C4-2B (cell line): ENCODE data around the gene MAP9.
"Not testable (repeated sequence)": the region's sequence is repeated elsewhere in the genome, so short reads cannot be mapped to it uniquely, and the experiment has no call there.

ENCODE experiments used
- H3K27ac ChIP-seq: fragments of 450-650 bp; 2 replicates; pipeline ENCODE4 v1.5.1; 2017
- CTCF ChIP-seq: fragments of 450-650 bp; conservative IDR thresholded peaks from 2 replicates; pipeline ENCODE4 v1.5.1; 2017; ENCODE audit warnings: mild to moderate bottlenecking
- ZFX ChIP-seq: fragments of 450-650 bp; IDR thresholded peaks from 2 replicates; pipeline ENCODE4 v1.6.1; 2017

The MAP9 gene

DNA sequence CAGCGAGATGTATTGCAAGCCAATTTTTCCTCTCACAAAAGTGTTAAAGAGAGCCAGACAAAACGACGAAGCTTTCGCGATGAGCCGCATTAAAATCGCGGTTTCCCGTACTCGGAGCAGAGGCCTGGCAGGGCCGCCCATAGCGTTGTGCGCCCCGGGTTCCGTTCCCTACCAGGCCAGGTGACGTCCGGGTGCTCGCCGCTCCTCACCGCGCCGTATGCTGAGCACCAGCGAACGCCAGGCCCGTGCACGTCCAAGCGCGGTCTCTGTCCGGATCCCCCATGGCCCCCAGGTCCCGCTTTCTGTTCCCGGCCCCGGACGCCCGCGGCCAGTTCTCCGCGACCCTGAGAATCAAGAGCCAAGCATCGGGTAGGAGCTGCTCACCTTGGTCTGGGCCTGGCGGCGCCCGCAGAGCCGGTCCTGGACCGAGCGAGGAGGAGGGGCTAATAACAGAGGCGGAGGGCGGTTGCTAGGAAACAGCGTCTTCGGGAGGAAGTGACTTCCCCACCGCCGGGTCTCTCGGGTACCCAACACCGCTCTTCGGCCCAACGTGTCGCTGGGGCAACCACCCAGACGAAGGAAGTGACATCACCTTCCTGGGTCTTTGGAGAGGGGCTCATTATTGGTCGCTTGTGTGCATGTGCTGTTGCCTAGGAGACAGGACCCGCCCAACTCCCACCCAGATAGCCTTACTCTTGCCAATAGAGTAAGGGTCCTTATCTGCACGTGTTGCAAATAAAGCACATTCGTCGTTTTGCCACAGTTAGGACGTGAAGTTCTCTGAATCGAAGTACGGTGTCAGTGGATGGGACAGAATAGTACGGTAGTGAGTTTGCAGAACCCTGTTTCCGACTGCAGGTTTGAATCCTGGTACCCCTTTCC is at the start of gene MAP9:
Gene MAP9 (minus strand): TSS at position 579 of the 882 bp plus-strand sequence. CDS start 1,115 bp downstream, outside the sequence.
- peak; percentile 92 for TF ChIP-seq ZFX
- TF ChIP-seq CTCF: no peak
- H3K27ac ChIP-seq: peak within 1 kb of the TSS; percentile 71

GRCh38 chr4:155424778-155425177 is 48.0 kb upstream of the MAP9 start:
- not testable (repeated sequence) for H3K27ac ChIP-seq

- no peak overlapping the region; the same call in 1 of the 2 replicates for H3K27ac ChIP-seq
- TF ChIP-seq ZFX: no peak
- TF ChIP-seq CTCF: no peak
Measured at GRCh38 chr4:155423671-155424070, 46.9 kb upstream of the MAP9 start.

DNA sequence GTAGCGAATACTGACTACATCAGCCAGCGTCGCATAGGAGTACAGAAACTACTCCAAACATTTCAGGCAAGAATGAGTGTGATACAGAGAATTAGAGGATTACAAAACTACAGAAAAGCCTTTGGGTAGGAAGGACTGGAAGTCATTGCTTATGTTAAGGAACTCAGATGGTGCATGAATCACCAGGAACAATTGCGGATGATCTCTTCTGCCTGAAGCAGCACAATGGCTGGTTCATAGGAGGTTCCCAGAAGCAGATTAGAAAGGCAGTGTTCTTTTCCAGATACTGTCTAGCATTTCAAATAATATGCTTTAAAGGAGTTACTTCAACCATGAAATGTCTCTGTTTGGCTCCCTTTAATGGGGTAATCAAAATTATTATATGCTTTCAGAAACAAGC is 42.5 kb upstream of the MAP9 start:
- TF ChIP-seq CTCF (no peak), ZFX (no peak)

GRCh38 chr4:155415662-155416061 is 38.9 kb upstream of the MAP9 start:
- no peak overlapping the region for H3K27ac ChIP-seq
- TF ChIP-seq ZFX (no peak), CTCF (no peak)

More for the DNA sequence above, 42.5 kb upstream of the MAP9 start:
- H3K27ac ChIP-seq: no peak overlapping the region

DNA sequence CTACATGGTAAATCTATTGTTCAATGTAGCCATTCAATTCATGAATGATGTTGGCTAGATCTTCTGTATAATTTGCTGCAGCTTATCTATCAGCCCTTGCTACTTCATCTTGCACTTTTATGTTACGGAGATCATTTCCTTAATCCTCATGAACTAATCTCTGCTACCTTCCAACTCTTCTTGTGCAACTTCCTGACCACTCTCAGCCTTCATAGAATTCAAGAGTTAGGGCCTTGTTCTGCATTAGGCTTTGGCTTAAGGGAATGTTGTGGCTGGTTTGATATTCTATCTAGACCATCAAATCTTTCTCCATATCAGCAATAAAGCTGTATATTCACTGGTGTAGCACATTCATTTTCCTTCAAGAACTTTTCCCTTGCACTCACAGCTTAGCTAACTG is 36.7 kb upstream of the MAP9 start:
- TF ChIP-seq CTCF: no peak
- no peak for TF ChIP-seq ZFX
- no peak overlapping the region for H3K27ac ChIP-seq

DNA sequence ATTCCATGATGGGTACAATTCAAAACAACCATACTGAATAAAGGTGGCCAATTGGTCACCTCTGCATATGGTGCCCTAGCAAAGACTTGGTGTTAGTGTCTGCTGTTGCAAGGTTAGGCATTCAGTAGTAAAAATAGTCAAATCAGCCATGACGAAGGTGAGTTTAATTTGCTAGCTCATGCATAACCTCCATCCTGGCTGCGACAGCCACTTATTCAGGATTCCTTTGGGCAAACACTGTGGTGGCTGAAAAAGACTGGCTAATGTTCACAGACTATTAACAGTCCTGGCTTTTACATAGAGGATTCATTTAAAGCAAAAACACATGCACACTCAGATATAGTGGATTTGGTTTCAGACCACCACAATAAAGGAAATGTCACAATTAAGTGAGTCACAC is 34.8 kb upstream of the MAP9 start:
- TF ChIP-seq ZFX (no peak), CTCF (no peak)
- no peak overlapping the region for H3K27ac ChIP-seq

DNA sequence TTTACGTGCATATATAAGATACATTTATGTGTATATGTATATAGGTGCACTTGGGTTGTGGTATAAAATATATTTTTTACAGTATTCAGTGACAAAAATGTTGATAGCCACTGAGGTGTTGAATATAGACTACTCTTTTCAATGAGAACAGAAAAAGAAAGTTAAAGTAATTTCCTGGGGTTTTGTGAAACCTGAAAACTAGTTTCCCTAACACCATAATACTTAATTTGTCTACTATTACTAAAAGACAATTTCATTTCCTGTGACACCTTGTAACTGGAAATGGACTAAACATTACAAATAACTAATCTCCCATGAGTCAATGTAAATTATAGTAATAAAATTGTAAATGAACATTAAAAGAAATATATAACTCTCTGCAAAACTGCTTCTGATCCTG is 32.0 kb upstream of the MAP9 start:
- no peak overlapping the region for H3K27ac ChIP-seq
- no peak for TF ChIP-seq CTCF
- TF ChIP-seq ZFX: no peak
